ENCODE measurements around the gene ZCCHC24. TPM values are rescaled to one million over a fixed set of nuclear protein-coding genes. Genes with fewer than 3 reads are reported as not detected.

Gene ZCCHC24
- polyA plus RNA-seq, 1 donor from 2014 or later, result 0.80 TPM

DNA sequence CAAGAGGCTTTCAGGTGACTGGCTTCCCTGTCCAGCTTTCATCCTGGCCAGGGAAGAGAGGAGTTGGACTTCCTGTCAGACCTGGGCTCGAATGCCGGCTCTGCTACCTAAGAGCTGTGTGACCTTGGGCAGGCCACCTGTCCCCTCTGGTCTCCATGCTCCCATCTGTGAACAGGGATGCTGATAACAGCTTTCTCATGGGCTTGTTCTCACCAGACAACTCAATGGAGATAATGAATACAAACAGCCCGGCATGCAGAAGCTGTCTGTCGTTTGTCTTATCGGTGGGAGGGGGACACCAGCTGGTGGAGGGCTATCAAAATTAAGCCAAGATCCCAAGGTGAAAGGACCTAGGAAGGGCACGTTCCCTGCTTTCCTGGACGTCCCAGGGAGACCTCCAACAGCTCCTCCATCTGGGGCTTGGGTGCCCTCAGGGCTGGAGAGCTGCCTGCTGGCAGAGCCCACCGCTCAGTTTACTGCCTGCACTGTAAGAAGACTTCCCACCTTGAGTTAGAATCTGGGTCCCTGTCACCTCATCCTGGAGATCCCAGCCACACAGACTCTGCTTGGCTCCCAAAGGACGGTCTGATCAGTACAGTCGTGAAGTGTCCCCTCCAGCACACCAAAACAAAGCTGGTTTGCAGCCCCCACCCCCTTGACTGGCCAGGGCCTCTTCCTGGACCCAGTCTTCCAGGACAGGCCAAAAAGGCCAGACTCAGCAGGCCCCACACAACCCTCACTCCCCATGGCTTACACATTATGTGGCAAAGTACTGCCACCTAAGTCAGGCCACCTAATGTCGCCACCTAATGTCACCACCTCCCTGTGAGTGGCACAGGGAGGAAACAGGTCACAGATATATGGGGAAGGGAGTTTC is 57.2 kb downstream of the ZCCHC24 start:
- H3K27ac Mint-ChIP-seq, result no peak overlapping the region
- no peaks in the 10 kb centered on the region for H3K9me3 Mint-ChIP-seq
- peaks cover 0 to 6% (median 6%) of the 10 kb centered on the region in 3 donors for H3K4me1 Mint-ChIP-seq
- no peaks in the 10 kb centered on the region for H3K36me3 Mint-ChIP-seq
- H3K27me3 Mint-ChIP-seq, result no peaks in the 10 kb centered on the region
- no peak overlapping the region for H3K4me3 Mint-ChIP-seq

DNA sequence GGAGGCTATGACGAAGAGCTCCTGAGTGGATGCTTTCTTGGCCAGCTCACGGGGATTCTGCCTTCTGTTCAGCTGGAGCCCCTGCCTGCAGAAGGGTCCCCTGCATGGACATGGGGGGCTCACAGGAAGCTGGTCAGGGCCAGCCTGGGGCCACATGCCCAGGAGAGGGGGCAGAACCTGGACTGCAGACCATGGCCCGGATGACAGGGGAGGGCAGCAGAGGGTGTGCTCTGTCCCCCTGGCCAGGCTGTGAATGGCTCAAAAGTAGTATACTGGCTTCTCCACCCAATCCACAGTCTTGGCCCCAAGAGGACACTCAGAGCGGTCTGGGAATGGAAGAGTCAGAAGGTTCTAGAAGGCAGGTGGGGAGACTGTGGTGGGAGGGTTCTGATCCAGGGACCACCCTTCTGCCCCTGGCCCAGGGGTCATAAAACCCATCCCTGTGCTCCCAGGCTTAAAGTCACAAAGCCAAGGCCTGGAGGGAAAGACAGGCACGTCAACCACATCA is 57.9 kb downstream of the ZCCHC24 start:
- no peaks in the 10 kb centered on the region for H3K36me3 Mint-ChIP-seq

GRCh38 chr10:79386637-79387465 is 58.6 kb downstream of the ZCCHC24 start:
- Mint-ChIP-seq H3K4me1 (peaks cover 0 to 6% (median 4%) of the 10 kb centered on the region in 3 donors), H3K27me3 (no peaks in the 10 kb centered on the region), H3K36me3 (peaks cover under 1% of the 10 kb centered on the region), H3K4me3 (no peak overlapping the region), H3K27ac (peak overlapping the region in 1 of 3 donors; percentile 67), H3K9me3 (no peaks in the 10 kb centered on the region)

More for the DNA sequence above, 57.9 kb downstream of the ZCCHC24 start:
- Mint-ChIP-seq H3K4me3 (no peak overlapping the region), H3K27ac (no peak overlapping the region), H3K9me3 (no peaks in the 10 kb centered on the region), H3K27me3 (no peaks in the 10 kb centered on the region), H3K4me1 (peaks cover 0 to 6% (median 4%) of the 10 kb centered on the region in 3 donors)

GRCh38 chr10:79385804-79386531 is 59.5 kb downstream of the ZCCHC24 start:
- H3K27ac Mint-ChIP-seq, result peak overlapping the region in 1 of 3 donors; percentile 67
- H3K27me3 Mint-ChIP-seq, result no peaks in the 10 kb centered on the region
- no peaks in the 10 kb centered on the region for H3K9me3 Mint-ChIP-seq

GRCh38 chr10:79385392-79385795 is 60.0 kb downstream of the ZCCHC24 start:
- H3K4me1 Mint-ChIP-seq, result peaks cover 0 to 6% (median 4%) of the 10 kb centered on the region in 3 donors
- H3K36me3 Mint-ChIP-seq, result peaks cover 2% of the 10 kb centered on the region
- no peaks in the 10 kb centered on the region for H3K9me3 Mint-ChIP-seq
- no peak overlapping the region for H3K27ac Mint-ChIP-seq
- no peak overlapping the region for H3K4me3 Mint-ChIP-seq
- no peaks in the 10 kb centered on the region for H3K27me3 Mint-ChIP-seq

More at GRCh38 chr10:79385804-79386531, 59.5 kb downstream of the ZCCHC24 start:
- no peak overlapping the region for H3K4me3 Mint-ChIP-seq
- H3K4me1 Mint-ChIP-seq, result peaks cover 0 to 6% (median 4%) of the 10 kb centered on the region in 3 donors
- peaks cover 2% of the 10 kb centered on the region for H3K36me3 Mint-ChIP-seq

GRCh38 chr10:79384773-79385391 is 60.5 kb downstream of the ZCCHC24 start:
- Mint-ChIP-seq H3K4me1 (peaks cover 0 to 6% (median 4%) of the 10 kb centered on the region in 3 donors), H3K27ac (no peak overlapping the region)

DNA sequence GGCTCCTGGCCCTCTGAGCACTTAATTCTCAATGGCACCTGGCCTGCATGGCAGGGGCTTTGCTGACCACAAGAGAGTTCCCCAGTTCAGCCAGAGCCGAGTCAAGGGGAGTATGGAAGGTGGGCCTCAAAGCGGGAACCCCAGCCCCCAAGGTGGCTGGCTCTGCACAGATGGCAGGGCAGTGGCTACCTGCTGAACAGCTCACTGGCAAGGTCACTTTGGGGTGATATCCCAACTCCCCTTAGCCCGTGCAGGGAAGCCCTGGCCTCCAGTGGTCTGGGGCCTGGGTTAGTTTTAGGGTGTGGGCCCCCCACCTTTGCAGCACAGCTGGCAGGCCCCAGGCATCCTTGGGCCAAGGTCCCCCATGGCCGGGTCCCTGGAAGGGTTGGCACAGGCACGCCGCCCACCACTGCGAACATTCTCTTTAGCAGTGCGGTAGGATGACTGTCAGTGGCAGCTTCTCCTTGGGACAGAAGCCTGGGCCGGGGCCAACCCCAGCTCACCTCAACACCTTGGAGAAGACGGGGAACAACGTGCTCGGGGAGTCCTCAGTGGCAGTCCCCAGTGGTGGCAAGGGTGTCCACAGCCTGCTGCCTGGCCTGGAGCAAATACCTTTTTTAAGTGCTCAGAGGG is 61.3 kb downstream of the ZCCHC24 start:
- Mint-ChIP-seq H3K27me3 (no peaks in the 10 kb centered on the region), H3K27ac (no peak overlapping the region), H3K4me1 (peaks cover 0 to 3% (median 2%) of the 10 kb centered on the region in 3 donors)

More at GRCh38 chr10:79384773-79385391, 60.5 kb downstream of the ZCCHC24 start:
- Mint-ChIP-seq H3K9me3 (no peaks in the 10 kb centered on the region), H3K27me3 (no peaks in the 10 kb centered on the region), H3K36me3 (peaks cover 2% of the 10 kb centered on the region), H3K4me3 (no peak overlapping the region)

DNA sequence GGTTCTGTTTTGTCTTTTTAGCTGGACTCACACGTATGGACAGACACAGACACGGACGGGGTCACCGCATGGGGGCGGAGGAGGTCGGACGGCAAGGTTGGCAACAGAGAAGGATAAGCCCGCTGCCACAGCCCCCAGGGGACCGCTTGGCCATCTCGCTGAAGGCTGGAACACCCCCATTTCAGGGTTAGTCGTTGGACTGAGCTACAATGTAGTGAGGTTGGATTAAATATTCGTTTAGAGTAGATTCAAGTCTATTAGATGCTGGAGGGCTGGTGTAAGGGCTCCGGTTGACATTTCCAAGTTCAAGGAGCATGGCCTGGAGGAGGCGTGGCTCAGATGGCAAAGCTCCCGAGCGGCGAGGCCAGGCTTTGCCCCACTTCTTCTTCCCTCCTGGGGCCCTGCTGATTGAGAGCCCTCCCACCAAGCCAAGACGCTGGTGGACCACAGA is 62.9 kb downstream of the ZCCHC24 start:
- H3K9me3 Mint-ChIP-seq, result no peaks in the 10 kb centered on the region
- H3K36me3 Mint-ChIP-seq, result peaks cover 2% of the 10 kb centered on the region
- H3K27me3 Mint-ChIP-seq, result no peaks in the 10 kb centered on the region
- no peak overlapping the region for H3K4me3 Mint-ChIP-seq
- no peak overlapping the region for H3K27ac Mint-ChIP-seq
- H3K4me1 Mint-ChIP-seq, result no peaks in the 10 kb centered on the region

More for the DNA sequence above, 61.3 kb downstream of the ZCCHC24 start:
- H3K9me3 Mint-ChIP-seq, result no peaks in the 10 kb centered on the region
- peaks cover 2% of the 10 kb centered on the region for H3K36me3 Mint-ChIP-seq
- no peak overlapping the region for H3K4me3 Mint-ChIP-seq

GRCh38 chr10:79381804-79382221 is 63.6 kb downstream of the ZCCHC24 start:
- Mint-ChIP-seq H3K9me3 (no peaks in the 10 kb centered on the region), H3K4me3 (no peak overlapping the region), H3K36me3 (peaks cover 2% of the 10 kb centered on the region), H3K27me3 (no peaks in the 10 kb centered on the region), H3K27ac (no peak overlapping the region), H3K4me1 (no peaks in the 10 kb centered on the region)

- H3K36me3 Mint-ChIP-seq, result peaks cover 2% of the 10 kb centered on the region
- no peak overlapping the region for H3K4me3 Mint-ChIP-seq
- H3K4me1 Mint-ChIP-seq, result no peaks in the 10 kb centered on the region
- H3K9me3 Mint-ChIP-seq, result no peaks in the 10 kb centered on the region
- no peaks in the 10 kb centered on the region for H3K27me3 Mint-ChIP-seq
- no peak overlapping the region for H3K27ac Mint-ChIP-seq
These were observed 64.3 kb downstream of the ZCCHC24 start for GRCh38 chr10:79380946-79381721.

GRCh38 chr10:79380125-79380945 is 65.1 kb downstream of the ZCCHC24 start:
- Mint-ChIP-seq H3K36me3 (peaks cover 2% of the 10 kb centered on the region), H3K4me3 (peak overlapping the region in 1 of 4 donors; percentile 18), H3K27me3 (no peaks in the 10 kb centered on the region), H3K9me3 (no peaks in the 10 kb centered on the region), H3K4me1 (no peaks in the 10 kb centered on the region), H3K27ac (peak overlapping the region in 1 of 3 donors; percentile 78)

- H3K27me3 Mint-ChIP-seq, result no peaks in the 10 kb centered on the region
- H3K4me1 Mint-ChIP-seq, result peaks cover 0 to 2% (median 0%) of the 10 kb centered on the region in 3 donors
- H3K36me3 Mint-ChIP-seq, result peaks cover 2% of the 10 kb centered on the region
- H3K4me3 Mint-ChIP-seq, result no peak overlapping the region
- H3K9me3 Mint-ChIP-seq, result no peaks in the 10 kb centered on the region
- peak overlapping the region in 1 of 3 donors; percentile 78 for H3K27ac Mint-ChIP-seq
These were observed 65.8 kb downstream of the ZCCHC24 start for GRCh38 chr10:79379512-79380124.
